ENCODE data around the gene A1BG. TPM values are rescaled to one million over a fixed set of nuclear protein-coding genes. Genes with fewer than 3 reads are reported as not detected.

The A1BG gene
- total RNA-seq, 2 donors from 2014 or later, result 12.6 to 16.4 TPM

DNA sequence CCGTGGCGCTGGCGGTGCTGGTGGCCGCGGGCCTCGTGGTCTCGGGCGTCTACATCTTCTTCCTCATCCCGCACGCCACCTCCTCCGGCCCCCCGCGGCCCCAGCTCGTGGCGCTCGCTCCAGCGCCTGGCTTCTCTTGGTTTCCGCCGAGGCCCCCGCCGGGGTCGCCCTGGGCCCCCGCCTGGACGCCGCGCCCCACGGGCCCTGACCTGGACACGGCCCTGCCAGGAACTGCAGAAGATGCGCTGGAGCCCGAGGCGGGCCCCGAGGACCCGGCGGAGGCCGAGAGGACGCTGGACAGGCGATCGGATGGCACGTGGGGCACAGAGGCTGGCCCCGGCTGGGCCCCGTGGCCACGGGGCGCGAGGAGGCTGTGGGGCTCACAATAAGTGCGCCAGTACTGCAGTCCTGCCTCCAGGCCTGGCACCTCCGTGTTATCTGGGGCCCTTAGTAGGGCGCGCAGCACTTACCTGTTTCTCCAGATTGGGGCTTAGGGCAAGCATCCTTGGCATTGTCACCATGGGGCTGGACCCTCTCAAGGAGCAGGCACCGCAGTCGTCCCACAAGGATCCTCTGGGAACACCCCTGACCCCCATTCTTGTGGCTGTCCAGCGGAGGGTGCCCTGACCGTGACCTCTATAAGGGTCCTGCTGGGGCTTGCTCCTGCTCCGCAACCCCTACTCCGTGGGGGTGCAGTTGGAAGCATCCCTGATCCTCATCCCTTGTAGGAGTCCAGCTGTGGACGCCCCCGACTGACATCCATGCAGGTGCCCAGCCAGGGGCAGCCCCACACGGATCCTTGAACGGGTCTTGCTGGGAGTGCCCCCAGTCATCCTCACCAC is 43.6 kb upstream of the A1BG start:
- Histone ChIP-seq H3K27ac (ENCODE audit: low read depth, low read length) (no peak overlapping the region), H3K9me3 (ENCODE audit: control insufficient read depth, low read length) (no peaks in the 10 kb centered on the region), H3K36me3 (ENCODE audit: control insufficient read depth, insufficient read depth, low read length) (peaks cover 31% of the 10 kb centered on the region), H3K4me1 (ENCODE audit: control insufficient read depth, insufficient read depth, low read length) (peaks cover 6% of the 10 kb centered on the region), H3K27me3 (ENCODE audit: control insufficient read depth, insufficient read depth, low read length, poor library complexity, severe bottlenecking) (no peaks in the 10 kb centered on the region), H3K4me3 (ENCODE audit: low read length) (no peak overlapping the region), H3K9ac (ENCODE audit: extremely low read depth, low read length, poor library complexity, severe bottlenecking) (no peak overlapping the region)
- no peak overlapping the region for H3K4me3 Mint-ChIP-seq
- H3K9me3 Mint-ChIP-seq, result no peaks in the 10 kb centered on the region
- peaks cover 10% of the 10 kb centered on the region for H3K4me1 Mint-ChIP-seq
- no peak overlapping the region for H3K27ac Mint-ChIP-seq
- TF ChIP-seq, protein P1, sequence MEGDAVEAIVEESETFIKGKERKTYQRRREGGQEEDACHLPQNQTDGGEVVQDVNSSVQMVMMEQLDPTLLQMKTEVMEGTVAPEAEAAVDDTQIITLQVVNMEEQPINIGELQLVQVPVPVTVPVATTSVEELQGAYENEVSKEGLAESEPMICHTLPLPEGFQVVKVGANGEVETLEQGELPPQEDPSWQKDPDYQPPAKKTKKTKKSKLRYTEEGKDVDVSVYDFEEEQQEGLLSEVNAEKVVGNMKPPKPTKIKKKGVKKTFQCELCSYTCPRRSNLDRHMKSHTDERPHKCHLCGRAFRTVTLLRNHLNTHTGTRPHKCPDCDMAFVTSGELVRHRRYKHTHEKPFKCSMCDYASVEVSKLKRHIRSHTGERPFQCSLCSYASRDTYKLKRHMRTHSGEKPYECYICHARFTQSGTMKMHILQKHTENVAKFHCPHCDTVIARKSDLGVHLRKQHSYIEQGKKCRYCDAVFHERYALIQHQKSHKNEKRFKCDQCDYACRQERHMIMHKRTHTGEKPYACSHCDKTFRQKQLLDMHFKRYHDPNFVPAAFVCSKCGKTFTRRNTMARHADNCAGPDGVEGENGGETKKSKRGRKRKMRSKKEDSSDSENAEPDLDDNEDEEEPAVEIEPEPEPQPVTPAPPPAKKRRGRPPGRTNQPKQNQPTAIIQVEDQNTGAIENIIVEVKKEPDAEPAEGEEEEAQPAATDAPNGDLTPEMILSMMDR (conservative IDR thresholded peaks at IDR 0.05), result no peak
- H3K27me3 Mint-ChIP-seq (ENCODE audit: insufficient read depth), result peaks cover 57% of the 10 kb centered on the region
- peaks cover 26% of the 10 kb centered on the region for H3K36me3 Mint-ChIP-seq (ENCODE audit: low read depth)
- 90 to 91% methylated on average over 29 to 58 of the region's 58 CpGs for WGBS, 2 experiments (ENCODE audit: insufficient coverage in 1 of 2, insufficient read length in 1 of 2)
- peak; percentile 65 for DNase-seq

DNA sequence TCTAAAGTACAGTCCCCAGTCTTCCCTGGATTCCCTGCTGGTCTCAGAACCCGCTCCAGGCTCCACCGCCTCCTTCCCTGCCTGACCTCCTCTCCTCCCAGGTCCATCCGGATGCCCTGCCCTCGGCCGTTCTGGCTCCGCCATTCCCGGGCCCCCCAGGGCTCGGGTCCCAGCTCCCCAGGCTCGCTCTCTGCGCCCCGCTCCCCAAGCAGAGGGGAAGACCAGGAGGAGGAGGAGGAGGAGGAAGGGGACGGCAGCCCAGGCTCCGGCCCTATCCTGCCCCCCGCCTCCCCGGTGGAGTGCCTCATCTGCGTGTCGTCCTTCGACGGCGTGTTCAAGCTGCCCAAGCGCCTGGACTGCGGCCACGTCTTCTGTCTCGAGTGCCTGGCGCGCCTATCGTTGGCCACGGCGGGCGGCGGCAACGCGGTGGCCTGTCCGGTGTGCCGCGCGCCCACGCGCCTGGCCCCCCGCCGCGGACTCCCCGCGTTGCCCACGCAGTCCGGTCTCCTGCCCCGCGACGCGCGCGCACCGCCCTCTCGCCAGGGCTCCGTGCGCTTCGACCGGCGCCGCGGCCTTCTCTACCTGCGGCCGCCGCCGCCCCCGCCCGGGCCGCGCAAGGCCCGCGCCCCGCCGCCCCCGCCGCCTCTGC is 42.8 kb upstream of the A1BG start:
- Histone ChIP-seq H3K4me3 (ENCODE audit: low read length) (no peak overlapping the region), H3K36me3 (ENCODE audit: control insufficient read depth, insufficient read depth, low read length) (peaks cover 39% of the 10 kb centered on the region), H3K27ac (ENCODE audit: low read depth, low read length) (no peak overlapping the region), H3K4me1 (ENCODE audit: control insufficient read depth, insufficient read depth, low read length) (peaks cover 6% of the 10 kb centered on the region), H3K9me3 (ENCODE audit: control insufficient read depth, low read length) (no peaks in the 10 kb centered on the region), H3K27me3 (ENCODE audit: control insufficient read depth, insufficient read depth, low read length, poor library complexity, severe bottlenecking) (no peaks in the 10 kb centered on the region), H3K9ac (ENCODE audit: extremely low read depth, low read length, poor library complexity, severe bottlenecking) (no peak overlapping the region)
- no peak overlapping the region for H3K27ac Mint-ChIP-seq
- peaks cover 10% of the 10 kb centered on the region for H3K4me1 Mint-ChIP-seq
- TF ChIP-seq, protein P1 (conservative IDR thresholded peaks at IDR 0.05), result no peak
- peak; percentile 78 for DNase-seq
- no peaks in the 10 kb centered on the region for H3K9me3 Mint-ChIP-seq
- 57 to 73% methylated on average over 36 to 75 of the region's 75 CpGs for WGBS, 2 experiments (ENCODE audit: insufficient coverage in 1 of 2, insufficient read length in 1 of 2)
- H3K36me3 Mint-ChIP-seq (ENCODE audit: low read depth), result peaks cover 29% of the 10 kb centered on the region
- peaks cover 57% of the 10 kb centered on the region for H3K27me3 Mint-ChIP-seq (ENCODE audit: insufficient read depth)
- peak overlapping the region; percentile 40 for H3K4me3 Mint-ChIP-seq

DNA sequence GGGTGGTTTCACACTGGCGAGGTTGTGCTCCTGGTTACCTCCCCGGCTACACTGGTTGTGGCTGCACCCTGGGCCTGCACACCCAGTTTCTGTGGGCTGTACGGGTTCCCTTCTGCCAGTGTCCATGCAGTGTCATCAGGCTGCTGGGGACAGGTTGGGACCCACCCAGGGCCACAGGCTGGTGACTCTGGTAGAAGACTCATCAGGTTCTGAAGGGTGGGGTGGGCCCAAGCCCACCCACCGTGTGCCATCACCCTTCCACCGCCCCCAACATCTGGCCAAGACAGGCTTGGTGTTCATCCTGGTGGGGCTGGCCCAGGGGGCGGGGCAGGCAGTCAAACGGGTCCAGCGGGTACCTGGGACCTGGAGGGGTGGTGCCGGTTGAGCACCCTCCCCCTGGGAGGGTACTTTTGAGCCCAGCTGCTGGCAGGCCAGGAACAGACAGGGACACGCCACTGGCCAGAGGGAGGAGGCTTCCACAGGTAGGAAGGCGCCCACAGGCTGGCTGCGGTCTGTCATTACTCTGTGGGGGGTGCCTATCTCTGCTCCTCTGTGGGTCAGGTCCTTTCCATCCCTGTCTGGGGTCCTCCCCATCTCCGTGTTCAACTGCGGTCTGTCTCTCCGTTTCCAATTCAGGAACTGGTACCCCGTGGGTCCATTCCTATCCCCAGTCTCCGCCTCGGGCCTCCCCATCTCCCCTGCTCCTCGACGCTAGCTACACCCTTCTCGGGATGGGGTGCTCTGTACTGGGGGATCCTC is 42.1 kb upstream of the A1BG start, which contains the start of gene RNF225:
RNF225 (plus strand) TSS at position 437 of the 759 bp plus-strand sequence. CDS start 434 bp downstream, outside the sequence.
- H3K4me3 ChIP-seq (ENCODE audit: low read length), result no peak within 1 kb of the TSS
- H3K27ac ChIP-seq (ENCODE audit: low read depth, low read length), result no peak within 1 kb of the TSS
- Mint-ChIP-seq H3K27ac (no peak within 1 kb of the TSS), H3K36me3 (ENCODE audit: low read depth) (peaks cover 36% of the 10 kb centered on the region), H3K4me1 (peaks cover 8% of the 10 kb centered on the region), H3K27me3 (ENCODE audit: insufficient read depth) (peaks cover 52% of the 10 kb centered on the region), H3K4me3 (peak within 1 kb of the TSS; percentile 40), H3K9me3 (no peaks in the 10 kb centered on the region)
- H3K36me3 ChIP-seq (ENCODE audit: control insufficient read depth, insufficient read depth, low read length), result peaks cover 46% of the 10 kb centered on the region
- H3K4me1 ChIP-seq (ENCODE audit: control insufficient read depth, insufficient read depth, low read length), result peaks cover 6% of the 10 kb centered on the region
- 70% methylated on average over 18 to 21 of the region's 21 CpGs for WGBS, 2 experiments (ENCODE audit: insufficient coverage in 1 of 2, insufficient read length in 1 of 2)
- no peaks in the 10 kb centered on the region for H3K9me3 ChIP-seq (ENCODE audit: control insufficient read depth, low read length)
- H3K27me3 ChIP-seq (ENCODE audit: control insufficient read depth, insufficient read depth, low read length, poor library complexity, severe bottlenecking), result no peaks in the 10 kb centered on the region
- TF ChIP-seq, protein P1 (conservative IDR thresholded peaks at IDR 0.05), result no peak
- peak; percentile 87 for DNase-seq
- no peak within 1 kb of the TSS for H3K9ac ChIP-seq (ENCODE audit: extremely low read depth, low read length, poor library complexity, severe bottlenecking)

All from endodermal cell (in vitro differentiated cells).